Measurements from ENCODE around the gene ZNF778.

- TF ChIP-seq CTCF (IDR thresholded peaks at IDR 0.05) (no peak), RFX5 (IDR thresholded peaks at IDR 0.05; ENCODE audit: low read length) (no peak), IRF3 (IDR thresholded peaks at IDR 0.05; ENCODE audit: low read depth, low read length) (no peak), EZH2phosphoT487 (IDR thresholded peaks at IDR 0.05; ENCODE audit: borderline replicate concordance, low read depth) (no peak), SIN3A (IDR thresholded peaks at IDR 0.05; ENCODE audit: borderline replicate concordance, low read depth, low read length) (no peak), POLR2AphosphoS5 (IDR thresholded peaks at IDR 0.05; ENCODE audit: low read depth, low read length) (no peak), FOXM1 (IDR thresholded peaks at IDR 0.05; ENCODE audit: low read depth) (no peak), MXI1 (IDR thresholded peaks at IDR 0.05; ENCODE audit: low read depth, low read length) (no peak)
Observed at GRCh38 chr16:89224665-89225064, 7.2 kb downstream of the ZNF778 start.
